K562 (cell line): ENCODE results near the gene ICAM1. TPM values are rescaled to one million over a fixed set of nuclear protein-coding genes. Genes with fewer than 3 reads are reported as not detected.

ENCODE experiments used
- ATAC-seq: fragments of 200-7000 bp; cut with Tn5 transposase; 3 replicates; pipeline ENCODE4 v1.9.1; 2020; ENCODE audit warnings: moderate library complexity
- BruUV-seq: library from RNA; stranded (reverse); fragments of 400-500 nt; replicated peaks from 2 replicates; lab custom pipeline; 2021; lab: Mats Ljungman, UMichigan
- CTCF ChIA-PET: fragments of 300-600 bp; formaldehyde crosslinking; extraction: SDS; loops from one replicate; lab custom pipeline; 2021; ENCODE audit warnings: low intra/inter-chr PET ratio; lab: Yijun Ruan, JAX
- POLR2A ChIA-PET: fragments of 300-600, 350-650 bp; sonication (Branson Sonifier 250); formaldehyde crosslinking; extraction: SDS; loops from one replicate; lab custom pipeline; 2021; ENCODE audit warnings: antibody characterized with exemption, inconsistent platforms; lab: Yijun Ruan, JAX
- DNase-seq, 4 experiments: peaks; one replicate each; pipeline versions ENCODE4 v3.0.0 to v3.0.0-alpha.2; 2011 to 2018; ENCODE audit warnings: low spot score in 3 of 4, mixed read lengths in 3 of 4; ENCODE audit errors: extremely low read depth in 1 of 4
- FAIRE-seq: peaks from 2 replicates; lab custom pipeline; 2011; peaks lifted over from hg19 to GRCh38; lab: Jason Lieb, UNC
- H2AFZ ChIP-seq: 2 replicates; pipeline ENCODE4 v1.6.0; 2011; ENCODE audit warnings: low read depth, low read length, control low read depth, inconsistent platforms
- H3K27ac ChIP-seq: fragments of 200-600 bp; 3 replicates; pipeline ENCODE4 v1.8.0; 2011; ENCODE audit warnings: low read depth, mild to moderate bottlenecking, control low read depth, inconsistent platforms, low read length, moderate library complexity, mixed read lengths; ENCODE audit errors: extremely low read depth
- H3K27me3 ChIP-seq, 2 experiments: fragments of 300-600 bp in 1 of 2; 2 replicates in 1 of 2; 3 replicates in 1 of 2; pipeline versions ENCODE4 v1.6.0 to v1.8.0; 2011; ENCODE audit warnings: inconsistent platforms in 2 of 2, low read length in 2 of 2, mild to moderate bottlenecking in 1 of 2, mixed read lengths in 1 of 2, moderate library complexity in 1 of 2; ENCODE audit not compliant: control insufficient read depth in 2 of 2, insufficient read depth in 2 of 2
- H3K36me3 ChIP-seq: fragments of 300-600 bp; 3 replicates; pipeline ENCODE4 v1.8.0; 2011; ENCODE audit warnings: mild to moderate bottlenecking, low read length, inconsistent platforms; ENCODE audit not compliant: control insufficient read depth, insufficient read depth
- H3K4me1 ChIP-seq, 2 experiments: fragments of 200-600 bp in 1 of 2; replicated peaks in 1 of 2; 2 replicates in 1 of 2; 3 replicates in 1 of 2; pipeline versions ENCODE4 v1.5.1 to v1.8.0; 2011; ENCODE audit warnings: inconsistent platforms in 2 of 2, low read length in 2 of 2, mild to moderate bottlenecking in 1 of 2, mixed read lengths in 1 of 2, moderate library complexity in 1 of 2; ENCODE audit not compliant: control insufficient read depth in 2 of 2, insufficient read depth in 2 of 2
- H3K4me2 ChIP-seq: 2 replicates; pipeline ENCODE4 v1.6.1; 2011; ENCODE audit warnings: low read length, control low read depth, inconsistent platforms, mixed read lengths; ENCODE audit not compliant: insufficient read depth
- H3K4me3 ChIP-seq: fragments of 200-600 bp; sonication (generic), shearing (Covaris generic); 2 replicates; pipeline ENCODE4 v1.5.1; 2016; ENCODE audit warnings: control low read depth, inconsistent platforms
- H3K79me2 ChIP-seq: fragments of 200-600 bp; 3 replicates; pipeline ENCODE4 v1.8.0; 2011; ENCODE audit warnings: low read length, inconsistent platforms; ENCODE audit not compliant: control insufficient read depth, insufficient read depth
- H3K9ac ChIP-seq, 2 experiments: 2 replicates each; pipeline versions ENCODE4 v1.6.0 to v1.6.1; 2011; ENCODE audit warnings: low read depth in 2 of 2, low read length in 2 of 2, control low read depth in 1 of 2, inconsistent platforms in 1 of 2, mild to moderate bottlenecking in 1 of 2, mixed read lengths in 1 of 2; ENCODE audit not compliant: insufficient read depth in 1 of 2
- H3K9me1 ChIP-seq: one replicate; pipeline ENCODE4 v1.6.0; 2011; ENCODE audit warnings: inconsistent platforms, mild to moderate bottlenecking, low read length, moderate library complexity; ENCODE audit not compliant: control insufficient read depth, insufficient read depth
- H3K9me3 ChIP-seq: replicated peaks from 2 replicates; pipeline ENCODE4 v1.5.1; 2011; ENCODE audit warnings: low read depth, low read length, inconsistent platforms; ENCODE audit not compliant: control insufficient read depth, insufficient read depth
- H4K20me1 ChIP-seq: replicated peaks from 2 replicates; pipeline ENCODE4 v1.6.1; 2011; ENCODE audit warnings: low read length, inconsistent platforms, mixed read lengths; ENCODE audit not compliant: control insufficient read depth, insufficient read depth
- CBX1 ChIP-seq: sonication (generic); IDR thresholded peaks from 2 replicates; pipeline ENCODE4 v1.6.1; 2016; ENCODE audit warnings: antibody characterized with exemption, low read depth, mild to moderate bottlenecking
- FOXA3 ChIP-seq, 2 experiments: fragments of 450-650 bp in 1 of 2; sonication (generic) in 1 of 2; formaldehyde crosslinking; IDR thresholded peaks in 1 of 2; conservative IDR thresholded peaks in 1 of 2; 2 replicates each; pipeline versions ENCODE4 v1.4.0 to v1.8.0; 2020 to 2022; ENCODE audit warnings: mild to moderate bottlenecking in 2 of 2, missing genetic modification reagents in 1 of 2
- GTF2F1 ChIP-seq: IDR thresholded peaks from 2 replicates; pipeline ENCODE4 v1.6.1; 2011; ENCODE audit warnings: low read depth, low read length, improper control_type of control experiment
- HDAC2 ChIP-seq: fragments of 450-650 bp; IDR thresholded peaks from 2 replicates; pipeline ENCODE4 v1.6.1; 2016; ENCODE audit warnings: mild to moderate bottlenecking
- NELFE ChIP-seq: IDR thresholded peaks from 2 replicates; pipeline ENCODE4 v1.6.1; 2011; ENCODE audit warnings: mild to moderate bottlenecking; ENCODE audit not compliant: insufficient read depth, insufficient read length
- NFIC ChIP-seq: fragments of 450-650 bp; IDR thresholded peaks from 2 replicates; pipeline ENCODE4 v1.6.1; 2017; ENCODE audit warnings: mild to moderate bottlenecking, inconsistent platforms
- NR2C1 ChIP-seq, 2 experiments: fragments of 450-650 bp; IDR thresholded peaks; 2 replicates each; pipeline ENCODE4 v1.6.1; 2017; ENCODE audit warnings: mild to moderate bottlenecking in 2 of 2, antibody characterized with exemption in 1 of 2, inconsistent platforms in 1 of 2, missing compliant biosample characterization in 1 of 2, missing genetic modification characterization in 1 of 2
- POLR2A ChIP-seq: fragments of 450-650 bp; conservative IDR thresholded peaks from 2 replicates; pipeline ENCODE4 v1.6.1; 2016
- SAP30 ChIP-seq: fragments of 200-600 bp; sonication (generic); IDR thresholded peaks from 2 replicates; pipeline ENCODE4 v1.6.1; 2012; ENCODE audit warnings: borderline replicate concordance, low read depth, mild to moderate bottlenecking, moderate library complexity, low read length, control low read depth, inconsistent platforms; ENCODE audit not compliant: insufficient read depth, poor library complexity, severe bottlenecking
- SUPT5H ChIP-seq: fragments of 450-650 bp; IDR thresholded peaks from 2 replicates; pipeline ENCODE4 v1.6.1; 2016
- TAL1 ChIP-seq: fragments of 450-650 bp; IDR thresholded peaks from 2 replicates; pipeline ENCODE4 v1.6.1; 2016; ENCODE audit warnings: mild to moderate bottlenecking
- ZC3H11A ChIP-seq: IDR thresholded peaks from 2 replicates; pipeline ENCODE4 v1.6.1; 2012; ENCODE audit warnings: low read depth, low read length, improper control_type of control experiment
- ZNF583 ChIP-seq: fragments of 250-450 bp; sonication (Bioruptor Pico); IDR thresholded peaks from 2 replicates; pipeline ENCODE4 v1.4.0; 2020
- ZNF707 ChIP-seq: fragments of 250-450 bp; sonication (Bioruptor Pico); conservative IDR thresholded peaks from 2 replicates; pipeline ENCODE4 v1.8.0; 2022; ENCODE audit warnings: inconsistent platforms, mild to moderate bottlenecking, moderate library complexity
- ZNF75A ChIP-seq: fragments of 450-650 bp; formaldehyde crosslinking; IDR thresholded peaks from 2 replicates; pipeline ENCODE4 v1.4.0; 2020; ENCODE audit warnings: mild to moderate bottlenecking
- WGBS: fragments of 100-300 bp; shearing (Covaris generic); methylation state at CpG from one replicate; pipeline ENCODE4 v1.1.6; 2016; ENCODE audit warnings: low coverage, mixed read lengths; ENCODE audit not compliant: insufficient coverage; ENCODE audit errors: missing lambda C conversion rate; 5-methylcytosine and 5-hydroxymethylcytosine counted together
- in situ Hi-C: fragments of 300-500 bp; cut with MboI; formaldehyde crosslinking; loops from 4 replicates; pipeline ENCODE4 v1.15.0; 2018; ENCODE audit warnings: inconsistent platforms, mixed read lengths
- intact Hi-C: fragments of 100-400 bp; cut with micrococcal nuclease; formaldehyde crosslinking; loops from 2 replicates; pipeline ENCODE4 v1.14.2; 2022
- polyA plus RNA-seq, 8 experiments: library from polyadenylated mRNA; depleted of rRNA in 4 of 8; stranded (reverse) in 5 of 8; unstranded in 3 of 8; fragments of >200 nt; fragmentation: Nextera tagmentation in 2 of 8; fragmentation: Illumina TruSeq in 1 of 8; extraction: Ambion mirVana in 2 of 8; extraction: Trizol in 1 of 8; gene quantifications; 2 replicates each; pipeline versions ENCODE4 v1.2.1 to v1.2.3, GENCODE V29; 2011 to 2014; ENCODE audit warnings: inconsistent platforms in 1 of 8, missing spikeins in 1 of 8
- total RNA-seq, 7 experiments: library from RNA; depleted of rRNA in 6 of 7; stranded (reverse); fragments of >200 nt in 6 of 7; fragmentation: Illumina TruSeq in 2 of 7; extraction: Trizol in 2 of 7; gene quantifications; 2 replicates each; pipeline versions ENCODE4 v1.2.1 to v1.2.3, GENCODE V29; 2011 to 2021; ENCODE audit warnings: low replicate concordance in 1 of 7
- TF ChIP-seq, protein P1 (sequence below): sonication (generic); formaldehyde crosslinking; IDR thresholded peaks from 2 replicates; pipeline ENCODE4 v1.8.0; 2022; ENCODE audit warnings: mild to moderate bottlenecking, missing genetic modification reagents
- TF ChIP-seq, protein P2 (sequence below): fragments of 450-650 bp; IDR thresholded peaks from 2 replicates; pipeline ENCODE4 v1.6.1; 2016; ENCODE audit warnings: missing biosample characterization, missing genetic modification characterization

Gene ICAM1
- total and polyA plus RNA-seq, 9 of the 15 experiments (the other 6 are each of a cell fraction or from before 2014, with no cell fraction given): 2.3 to 24.4 (median 13.4) TPM

DNA sequence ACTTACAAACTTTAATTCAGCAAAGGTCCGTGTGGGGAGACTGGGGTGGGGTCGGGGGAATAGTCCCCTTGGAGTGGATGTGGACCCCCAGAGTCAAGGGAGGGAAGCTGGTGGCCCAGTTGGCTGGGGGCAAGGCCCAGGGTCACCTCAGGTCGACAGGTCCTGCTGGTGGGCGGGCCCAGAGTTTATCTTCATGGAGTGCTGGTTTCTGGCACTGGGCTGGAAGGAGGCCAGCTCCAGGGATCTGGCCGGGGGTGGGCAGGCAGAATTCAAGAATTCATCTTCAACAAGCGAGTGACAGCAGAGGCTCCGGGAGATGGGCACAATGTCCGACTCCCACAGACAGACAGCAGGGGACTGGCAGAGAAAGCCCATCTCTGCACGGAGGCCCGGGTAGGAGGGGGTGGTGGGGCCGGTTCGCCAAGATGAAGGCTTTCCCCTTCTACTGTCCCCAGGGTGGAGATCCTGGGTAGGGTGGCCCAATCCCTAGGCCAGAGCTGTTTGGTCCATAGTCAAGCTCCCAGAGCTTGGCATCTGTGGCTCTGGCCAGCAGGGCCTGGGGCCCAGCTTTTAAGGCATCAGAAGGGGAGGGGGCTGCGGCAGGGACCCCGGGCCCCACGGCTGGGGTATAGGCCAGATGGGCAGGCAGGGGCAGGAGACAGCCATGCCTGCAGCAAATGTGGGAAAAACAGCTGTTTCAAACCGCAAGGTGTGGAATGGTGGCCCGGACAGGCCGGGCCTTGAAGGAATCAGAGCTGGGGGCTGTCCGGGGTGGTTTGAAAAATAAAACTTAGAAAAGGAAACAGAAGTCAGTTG lies 45.5 kb downstream of the ICAM1 start:
- Histone ChIP-seq H3K36me3 (peaks cover 65% of the 10 kb centered on the region; the same call in 2 of the 3 replicates), H3K4me2 (peak overlapping the region; percentile 99), H3K9ac (peak overlapping the region; percentile 74 to 96; a peak in 3 of 4 replicates), H3K27me3 (no peaks in the 10 kb centered on the region), H4K20me1 (0 out of 2 replicates have a peak, but pooled peaks cover 8% of the 10 kb centered on the region), H2AFZ (peak overlapping the region; percentile 92; the same call in 1 of the 2 replicates), H3K9me1 (no peaks in the 10 kb centered on the region), H3K9me3 (no peaks in the 10 kb centered on the region), H3K27ac (peak overlapping the region; percentile 73), H3K79me2 (peaks cover 23% of the 10 kb centered on the region), H3K4me1 (peaks cover 16 to 50% of the 10 kb centered on the region in 2 experiments), H3K4me3 (peak overlapping the region; percentile 82)
- WGBS: 51% methylated on average over 17 of the region's 19 CpGs
- peak in 2 of 4 experiments; percentile 70 to 84 for DNase-seq
- FAIRE-seq: peak; percentile 59
- ChIA-PET POLR2A (interaction anchor here (0.7 to 3.3 kb wide), 8 partner anchors 9 to 46 kb away, joined by 3 to 19 read pairs (median 6); partner anchors contain the start of genes ICAM1 and RAVER1), CTCF (no interaction called here)
- TSS peak; percentile 53 for BruUV-seq
- intact Hi-C loops (loop anchor here (1.0 kb wide), 1 partner anchor 16 kb away; no protein-coding TSS in a partner anchor), in situ Hi-C loops (no loop called here)
- ATAC-seq: peak; percentile 79
- TF ChIP-seq GTF2F1 (no peak), SAP30 (no peak), POLR2A (peak; percentile 33; the same call in 1 of the 2 replicates), TAL1 (no peak), FOXA3 (CRISPR knock-in tag; conservative IDR thresholded peaks at IDR 0.05 in 1 of 2, IDR thresholded peaks at IDR 0.05 in 1 of 2) (no peak), ZNF75A (no peak), SUPT5H (0 out of 2 replicates have a peak, but pooled peaks have one; percentile 7), ZNF583 (CRISPR knock-in tag) (no peak), NELFE (no peak), NFIC (peak; percentile 92), ZC3H11A (no peak), NR2C1 (IDR thresholded peaks at IDR 0.05) (0 out of 2 replicates have a peak, but pooled peaks have one; percentile 5), NR2C1 (tag; IDR thresholded peaks at IDR 0.05) (no peak), HDAC2 (no peak), CBX1 (no peak), ZNF707 (CRISPR knock-in tag) (no peak)
- TF ChIP-seq, protein P1, sequence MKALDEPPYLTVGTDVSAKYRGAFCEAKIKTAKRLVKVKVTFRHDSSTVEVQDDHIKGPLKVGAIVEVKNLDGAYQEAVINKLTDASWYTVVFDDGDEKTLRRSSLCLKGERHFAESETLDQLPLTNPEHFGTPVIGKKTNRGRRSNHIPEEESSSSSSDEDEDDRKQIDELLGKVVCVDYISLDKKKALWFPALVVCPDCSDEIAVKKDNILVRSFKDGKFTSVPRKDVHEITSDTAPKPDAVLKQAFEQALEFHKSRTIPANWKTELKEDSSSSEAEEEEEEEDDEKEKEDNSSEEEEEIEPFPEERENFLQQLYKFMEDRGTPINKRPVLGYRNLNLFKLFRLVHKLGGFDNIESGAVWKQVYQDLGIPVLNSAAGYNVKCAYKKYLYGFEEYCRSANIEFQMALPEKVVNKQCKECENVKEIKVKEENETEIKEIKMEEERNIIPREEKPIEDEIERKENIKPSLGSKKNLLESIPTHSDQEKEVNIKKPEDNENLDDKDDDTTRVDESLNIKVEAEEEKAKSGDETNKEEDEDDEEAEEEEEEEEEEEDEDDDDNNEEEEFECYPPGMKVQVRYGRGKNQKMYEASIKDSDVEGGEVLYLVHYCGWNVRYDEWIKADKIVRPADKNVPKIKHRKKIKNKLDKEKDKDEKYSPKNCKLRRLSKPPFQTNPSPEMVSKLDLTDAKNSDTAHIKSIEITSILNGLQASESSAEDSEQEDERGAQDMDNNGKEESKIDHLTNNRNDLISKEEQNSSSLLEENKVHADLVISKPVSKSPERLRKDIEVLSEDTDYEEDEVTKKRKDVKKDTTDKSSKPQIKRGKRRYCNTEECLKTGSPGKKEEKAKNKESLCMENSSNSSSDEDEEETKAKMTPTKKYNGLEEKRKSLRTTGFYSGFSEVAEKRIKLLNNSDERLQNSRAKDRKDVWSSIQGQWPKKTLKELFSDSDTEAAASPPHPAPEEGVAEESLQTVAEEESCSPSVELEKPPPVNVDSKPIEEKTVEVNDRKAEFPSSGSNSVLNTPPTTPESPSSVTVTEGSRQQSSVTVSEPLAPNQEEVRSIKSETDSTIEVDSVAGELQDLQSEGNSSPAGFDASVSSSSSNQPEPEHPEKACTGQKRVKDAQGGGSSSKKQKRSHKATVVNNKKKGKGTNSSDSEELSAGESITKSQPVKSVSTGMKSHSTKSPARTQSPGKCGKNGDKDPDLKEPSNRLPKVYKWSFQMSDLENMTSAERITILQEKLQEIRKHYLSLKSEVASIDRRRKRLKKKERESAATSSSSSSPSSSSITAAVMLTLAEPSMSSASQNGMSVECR (CRISPR knock-in tag): no peak
- TF ChIP-seq, protein P2, sequence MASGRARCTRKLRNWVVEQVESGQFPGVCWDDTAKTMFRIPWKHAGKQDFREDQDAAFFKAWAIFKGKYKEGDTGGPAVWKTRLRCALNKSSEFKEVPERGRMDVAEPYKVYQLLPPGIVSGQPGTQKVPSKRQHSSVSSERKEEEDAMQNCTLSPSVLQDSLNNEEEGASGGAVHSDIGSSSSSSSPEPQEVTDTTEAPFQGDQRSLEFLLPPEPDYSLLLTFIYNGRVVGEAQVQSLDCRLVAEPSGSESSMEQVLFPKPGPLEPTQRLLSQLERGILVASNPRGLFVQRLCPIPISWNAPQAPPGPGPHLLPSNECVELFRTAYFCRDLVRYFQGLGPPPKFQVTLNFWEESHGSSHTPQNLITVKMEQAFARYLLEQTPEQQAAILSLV (tag): no peak
